Endothelial cell of umbilical vein (primary cell): ENCODE results near the gene FOXO6.

Experiments
- JUN ChIP-seq: IDR thresholded peaks from 2 replicates; pipeline ENCODE4 v1.6.1; 2011; ENCODE audit warnings: borderline replicate concordance, low read depth; ENCODE audit not compliant: insufficient read length, insufficient read depth
- TF ChIP-seq, protein P1 (sequence below), 2 donors: IDR thresholded peaks; 1 replicate in 1 of 2; 2 replicates in 1 of 2; pipeline ENCODE4 v1.5.1; 2011; ENCODE audit warnings: low read length in 2 of 2, mild to moderate bottlenecking in 2 of 2, moderate library complexity in 2 of 2, control low read depth in 1 of 2, inconsistent platforms in 1 of 2, low read depth in 1 of 2; ENCODE audit not compliant: insufficient read depth in 1 of 2; ENCODE audit errors: extremely low read depth in 1 of 2

DNA sequence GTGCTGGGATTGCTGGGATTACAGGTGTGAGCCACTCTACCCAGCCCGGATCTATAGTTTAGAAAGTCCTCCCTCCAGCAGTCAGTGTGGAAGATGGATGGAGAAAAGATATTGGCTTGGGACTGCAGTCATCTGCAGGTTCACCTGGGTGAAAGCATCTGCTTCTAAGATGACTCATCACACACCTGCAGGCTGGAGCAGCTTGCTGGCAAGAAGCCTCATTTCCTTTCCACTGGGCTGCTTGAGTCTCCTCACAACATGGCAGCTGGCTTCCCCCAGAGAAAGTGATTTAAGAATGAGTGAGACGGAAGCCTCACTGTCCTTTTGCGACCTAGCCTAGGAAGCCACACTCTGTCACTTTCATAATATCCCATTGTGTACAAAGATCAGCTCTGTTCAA lies 50.0 kb downstream of the FOXO6 start:
- TF ChIP-seq JUN = no peak
- TF ChIP-seq, protein P1, sequence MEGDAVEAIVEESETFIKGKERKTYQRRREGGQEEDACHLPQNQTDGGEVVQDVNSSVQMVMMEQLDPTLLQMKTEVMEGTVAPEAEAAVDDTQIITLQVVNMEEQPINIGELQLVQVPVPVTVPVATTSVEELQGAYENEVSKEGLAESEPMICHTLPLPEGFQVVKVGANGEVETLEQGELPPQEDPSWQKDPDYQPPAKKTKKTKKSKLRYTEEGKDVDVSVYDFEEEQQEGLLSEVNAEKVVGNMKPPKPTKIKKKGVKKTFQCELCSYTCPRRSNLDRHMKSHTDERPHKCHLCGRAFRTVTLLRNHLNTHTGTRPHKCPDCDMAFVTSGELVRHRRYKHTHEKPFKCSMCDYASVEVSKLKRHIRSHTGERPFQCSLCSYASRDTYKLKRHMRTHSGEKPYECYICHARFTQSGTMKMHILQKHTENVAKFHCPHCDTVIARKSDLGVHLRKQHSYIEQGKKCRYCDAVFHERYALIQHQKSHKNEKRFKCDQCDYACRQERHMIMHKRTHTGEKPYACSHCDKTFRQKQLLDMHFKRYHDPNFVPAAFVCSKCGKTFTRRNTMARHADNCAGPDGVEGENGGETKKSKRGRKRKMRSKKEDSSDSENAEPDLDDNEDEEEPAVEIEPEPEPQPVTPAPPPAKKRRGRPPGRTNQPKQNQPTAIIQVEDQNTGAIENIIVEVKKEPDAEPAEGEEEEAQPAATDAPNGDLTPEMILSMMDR (IDR thresholded peaks at IDR 0.05; ENCODE audit: extremely low read depth in 1 of 2, insufficient read depth in 1 of 2, low read depth in 1 of 2, low read length in 2 of 2) = no peak
